ENCODE data around the gene GPATCH1. TPM values are rescaled to one million over a fixed set of nuclear protein-coding genes. Genes with fewer than 3 reads are reported as not detected.

The GPATCH1 gene
- total and polyA plus RNA-seq, 10 of the 15 experiments (the other 5 are each of a cell fraction or from before 2014, with no cell fraction given), result 4.5 to 9.6 (median 7.2) TPM

DNA sequence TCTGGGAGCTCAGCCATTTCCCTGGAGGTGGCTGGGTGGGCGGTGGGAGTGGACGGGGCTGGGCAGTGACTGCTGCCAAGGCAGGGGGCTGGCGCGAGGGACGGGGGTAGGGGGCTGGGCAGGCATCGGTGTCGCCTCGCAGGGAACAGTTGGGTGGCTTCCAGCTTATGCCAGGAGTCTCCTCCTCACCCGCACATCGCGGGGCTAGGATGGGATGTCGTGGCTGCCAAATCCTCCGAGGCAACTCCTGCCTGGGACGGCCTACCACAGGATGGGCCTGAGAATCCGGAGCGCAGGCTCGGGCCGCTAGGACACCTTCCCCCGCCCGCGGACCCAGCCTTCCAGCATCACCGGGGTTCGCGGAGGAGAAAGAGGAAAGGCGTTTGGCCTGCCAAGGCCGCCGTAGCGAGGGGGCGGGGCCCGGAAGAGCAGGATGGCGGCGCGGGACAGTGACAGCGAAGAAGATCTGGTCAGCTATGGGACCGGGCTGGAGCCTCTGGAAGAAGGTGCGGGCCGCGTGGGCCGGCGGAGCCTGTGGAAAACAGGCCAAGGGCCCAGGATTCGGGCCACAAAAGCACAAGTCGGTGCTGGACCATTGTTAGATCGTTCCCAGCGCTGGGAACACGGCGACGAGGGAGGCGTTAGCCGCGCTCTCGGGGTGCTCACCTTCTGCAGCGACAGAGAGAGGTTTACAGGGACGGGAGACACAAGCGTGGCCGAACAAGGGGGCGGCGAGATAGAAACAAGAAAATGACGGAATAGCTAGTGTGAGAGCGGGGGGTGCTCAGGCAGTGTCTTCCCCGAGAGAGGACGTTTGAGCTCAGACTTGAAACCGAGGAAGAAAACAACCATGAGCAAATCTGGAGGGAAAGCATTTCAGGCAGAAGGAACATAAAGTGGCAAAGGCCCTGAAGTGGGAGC is at the start of gene GPATCH1 (continued):
- peak; percentile 32; the same call in 1 of the 2 replicates for TF ChIP-seq STAT1 (conservative IDR thresholded peaks at IDR 0.05)
- TF ChIP-seq, protein P1, sequence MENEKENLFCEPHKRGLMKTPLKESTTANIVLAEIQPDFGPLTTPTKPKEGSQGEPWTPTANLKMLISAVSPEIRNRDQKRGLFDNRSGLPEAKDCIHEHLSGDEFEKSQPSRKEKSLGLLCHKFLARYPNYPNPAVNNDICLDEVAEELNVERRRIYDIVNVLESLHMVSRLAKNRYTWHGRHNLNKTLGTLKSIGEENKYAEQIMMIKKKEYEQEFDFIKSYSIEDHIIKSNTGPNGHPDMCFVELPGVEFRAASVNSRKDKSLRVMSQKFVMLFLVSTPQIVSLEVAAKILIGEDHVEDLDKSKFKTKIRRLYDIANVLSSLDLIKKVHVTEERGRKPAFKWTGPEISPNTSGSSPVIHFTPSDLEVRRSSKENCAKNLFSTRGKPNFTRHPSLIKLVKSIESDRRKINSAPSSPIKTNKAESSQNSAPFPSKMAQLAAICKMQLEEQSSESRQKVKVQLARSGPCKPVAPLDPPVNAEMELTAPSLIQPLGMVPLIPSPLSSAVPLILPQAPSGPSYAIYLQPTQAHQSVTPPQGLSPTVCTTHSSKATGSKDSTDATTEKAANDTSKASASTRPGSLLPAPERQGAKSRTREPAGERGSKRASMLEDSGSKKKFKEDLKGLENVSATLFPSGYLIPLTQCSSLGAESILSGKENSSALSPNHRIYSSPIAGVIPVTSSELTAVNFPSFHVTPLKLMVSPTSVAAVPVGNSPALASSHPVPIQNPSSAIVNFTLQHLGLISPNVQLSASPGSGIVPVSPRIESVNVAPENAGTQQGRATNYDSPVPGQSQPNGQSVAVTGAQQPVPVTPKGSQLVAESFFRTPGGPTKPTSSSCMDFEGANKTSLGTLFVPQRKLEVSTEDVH (IDR thresholded peaks at IDR 0.05; ENCODE audit: low read depth, partially characterized antibody), result no peak
- TF ChIP-seq RELA (IDR thresholded peaks at IDR 0.05; ENCODE audit: borderline replicate concordance, partially characterized antibody), result peak; percentile 35
- peak; percentile 68; the same call in 1 of the 2 replicates for TF ChIP-seq SMAD5 (IDR thresholded peaks at IDR 0.05; ENCODE audit: low read depth)
- no peak for TF ChIP-seq ZSCAN29 (IDR thresholded peaks at IDR 0.05)
- TF ChIP-seq KDM1A (IDR thresholded peaks at IDR 0.05; ENCODE audit: borderline replicate concordance), result no peak
- TF ChIP-seq, protein P2, sequence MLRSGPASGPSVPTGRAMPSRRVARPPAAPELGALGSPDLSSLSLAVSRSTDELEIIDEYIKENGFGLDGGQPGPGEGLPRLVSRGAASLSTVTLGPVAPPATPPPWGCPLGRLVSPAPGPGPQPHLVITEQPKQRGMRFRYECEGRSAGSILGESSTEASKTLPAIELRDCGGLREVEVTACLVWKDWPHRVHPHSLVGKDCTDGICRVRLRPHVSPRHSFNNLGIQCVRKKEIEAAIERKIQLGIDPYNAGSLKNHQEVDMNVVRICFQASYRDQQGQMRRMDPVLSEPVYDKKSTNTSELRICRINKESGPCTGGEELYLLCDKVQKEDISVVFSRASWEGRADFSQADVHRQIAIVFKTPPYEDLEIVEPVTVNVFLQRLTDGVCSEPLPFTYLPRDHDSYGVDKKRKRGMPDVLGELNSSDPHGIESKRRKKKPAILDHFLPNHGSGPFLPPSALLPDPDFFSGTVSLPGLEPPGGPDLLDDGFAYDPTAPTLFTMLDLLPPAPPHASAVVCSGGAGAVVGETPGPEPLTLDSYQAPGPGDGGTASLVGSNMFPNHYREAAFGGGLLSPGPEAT (IDR thresholded peaks at IDR 0.05; ENCODE audit: low read depth), result peak; percentile 95
- TF ChIP-seq CREB1 (IDR thresholded peaks at IDR 0.05; ENCODE audit: low read depth), result peak; percentile 82
- TF ChIP-seq CREM (IDR thresholded peaks at IDR 0.05; ENCODE audit: low read depth), result peak; percentile 82
- TF ChIP-seq RB1 (IDR thresholded peaks at IDR 0.05; ENCODE audit: borderline replicate concordance), result peak; percentile 85
- no peak for TF ChIP-seq TCF12 (IDR thresholded peaks at IDR 0.05; ENCODE audit: low read depth, low read length)
- peak; percentile 60; the same call in 1 of the 2 replicates for TF ChIP-seq MXI1 (IDR thresholded peaks at IDR 0.05; ENCODE audit: low read depth, low read length)
- TF ChIP-seq JUND (IDR thresholded peaks at IDR 0.05; ENCODE audit: low read depth, low read length), result no peak
- 0 out of 4 replicates have a peak, but pooled peaks of 1 of the 2 experiments have one; percentile 24 for TF ChIP-seq SRF (IDR thresholded peaks at IDR 0.05; ENCODE audit: low read depth in 2 of 2, low read length in 2 of 2)
- TF ChIP-seq, protein P3, sequence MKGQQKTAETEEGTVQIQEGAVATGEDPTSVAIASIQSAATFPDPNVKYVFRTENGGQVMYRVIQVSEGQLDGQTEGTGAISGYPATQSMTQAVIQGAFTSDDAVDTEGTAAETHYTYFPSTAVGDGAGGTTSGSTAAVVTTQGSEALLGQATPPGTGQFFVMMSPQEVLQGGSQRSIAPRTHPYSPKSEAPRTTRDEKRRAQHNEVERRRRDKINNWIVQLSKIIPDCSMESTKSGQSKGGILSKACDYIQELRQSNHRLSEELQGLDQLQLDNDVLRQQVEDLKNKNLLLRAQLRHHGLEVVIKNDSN (IDR thresholded peaks at IDR 0.05; ENCODE audit: borderline replicate concordance, extremely low read length, insufficient read depth, low read depth, low read length), result no peak
- TF ChIP-seq, protein P4, sequence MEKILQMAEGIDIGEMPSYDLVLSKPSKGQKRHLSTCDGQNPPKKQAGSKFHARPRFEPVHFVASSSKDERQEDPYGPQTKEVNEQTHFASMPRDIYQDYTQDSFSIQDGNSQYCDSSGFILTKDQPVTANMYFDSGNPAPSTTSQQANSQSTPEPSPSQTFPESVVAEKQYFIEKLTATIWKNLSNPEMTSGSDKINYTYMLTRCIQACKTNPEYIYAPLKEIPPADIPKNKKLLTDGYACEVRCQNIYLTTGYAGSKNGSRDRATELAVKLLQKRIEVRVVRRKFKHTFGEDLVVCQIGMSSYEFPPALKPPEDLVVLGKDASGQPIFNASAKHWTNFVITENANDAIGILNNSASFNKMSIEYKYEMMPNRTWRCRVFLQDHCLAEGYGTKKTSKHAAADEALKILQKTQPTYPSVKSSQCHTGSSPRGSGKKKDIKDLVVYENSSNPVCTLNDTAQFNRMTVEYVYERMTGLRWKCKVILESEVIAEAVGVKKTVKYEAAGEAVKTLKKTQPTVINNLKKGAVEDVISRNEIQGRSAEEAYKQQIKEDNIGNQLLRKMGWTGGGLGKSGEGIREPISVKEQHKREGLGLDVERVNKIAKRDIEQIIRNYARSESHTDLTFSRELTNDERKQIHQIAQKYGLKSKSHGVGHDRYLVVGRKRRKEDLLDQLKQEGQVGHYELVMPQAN (conservative IDR thresholded peaks at IDR 0.05), result peak; percentile 90
- no peak for TF ChIP-seq TCF3 (IDR thresholded peaks at IDR 0.05; ENCODE audit: borderline replicate concordance, insufficient read depth, low read depth, low read length)
- TF ChIP-seq RCOR1 (conservative IDR thresholded peaks at IDR 0.05; ENCODE audit: low read depth, low read length), result peak; percentile 84
- TF ChIP-seq, protein P5, sequence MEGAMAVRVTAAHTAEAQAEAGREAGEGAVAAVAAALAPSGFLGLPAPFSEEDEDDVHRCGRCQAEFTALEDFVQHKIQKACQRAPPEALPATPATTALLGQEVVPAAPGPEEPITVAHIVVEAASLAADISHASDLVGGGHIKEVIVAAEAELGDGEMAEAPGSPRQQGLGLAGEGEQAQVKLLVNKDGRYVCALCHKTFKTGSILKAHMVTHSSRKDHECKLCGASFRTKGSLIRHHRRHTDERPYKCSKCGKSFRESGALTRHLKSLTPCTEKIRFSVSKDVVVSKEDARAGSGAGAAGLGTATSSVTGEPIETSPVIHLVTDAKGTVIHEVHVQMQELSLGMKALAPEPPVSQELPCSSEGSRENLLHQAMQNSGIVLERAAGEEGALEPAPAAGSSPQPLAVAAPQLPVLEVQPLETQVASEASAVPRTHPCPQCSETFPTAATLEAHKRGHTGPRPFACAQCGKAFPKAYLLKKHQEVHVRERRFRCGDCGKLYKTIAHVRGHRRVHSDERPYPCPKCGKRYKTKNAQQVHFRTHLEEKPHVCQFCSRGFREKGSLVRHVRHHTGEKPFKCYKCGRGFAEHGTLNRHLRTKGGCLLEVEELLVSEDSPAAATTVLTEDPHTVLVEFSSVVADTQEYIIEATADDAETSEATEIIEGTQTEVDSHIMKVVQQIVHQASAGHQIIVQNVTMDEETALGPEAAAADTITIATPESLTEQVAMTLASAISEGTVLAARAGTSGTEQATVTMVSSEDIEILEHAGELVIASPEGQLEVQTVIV (IDR thresholded peaks at IDR 0.05; ENCODE audit: borderline replicate concordance, partially characterized antibody), result peak; percentile 70
